Astrocyte (in vitro differentiated cells and primary cell): Measurements from ENCODE around the gene SYT8. TPM values are rescaled to one million over a fixed set of nuclear protein-coding genes. Genes with fewer than 3 reads are reported as not detected.

Source experiments
- DNase-seq: peaks from one replicate; pipeline ENCODE4 v3.0.0-alpha.2; 2010; ENCODE audit warnings: low read depth
- FAIRE-seq: peaks from 2 replicates; lab custom pipeline; 2011; peaks lifted over from hg19 to GRCh38; lab: Jason Lieb, UNC
- H2AFZ ChIP-seq: 2 replicates; pipeline ENCODE4 v1.6.0; 2012; ENCODE audit warnings: low read depth, low read length, inconsistent platforms
- H3K27ac ChIP-seq: 2 replicates; pipeline ENCODE4 v1.5.1; 2011; ENCODE audit warnings: low read depth, low read length, inconsistent platforms
- H3K27me3 ChIP-seq: 2 replicates; pipeline ENCODE4 v1.6.0; 2011; ENCODE audit warnings: low read length, inconsistent platforms; ENCODE audit not compliant: insufficient read depth
- H3K36me3 ChIP-seq: 2 replicates; pipeline ENCODE4 v1.5.1; 2011; ENCODE audit warnings: low read length, inconsistent platforms; ENCODE audit not compliant: insufficient read depth
- H3K4me1 ChIP-seq: 2 replicates; pipeline ENCODE4 v1.5.1; 2011; ENCODE audit warnings: low read length, inconsistent platforms; ENCODE audit not compliant: insufficient read depth
- H3K4me2 ChIP-seq: 2 replicates; pipeline ENCODE4 v1.6.0; 2012; ENCODE audit warnings: low read length, inconsistent platforms
- H3K4me3 ChIP-seq: 2 replicates; pipeline ENCODE4 v1.5.1; 2011; ENCODE audit warnings: low read depth, mild to moderate bottlenecking, low read length, inconsistent platforms; ENCODE audit not compliant: insufficient read depth
- H3K79me2 ChIP-seq: 2 replicates; pipeline ENCODE4 v1.6.0; 2012; ENCODE audit warnings: mild to moderate bottlenecking, low read length, inconsistent platforms; ENCODE audit not compliant: insufficient read depth
- H3K9ac ChIP-seq: 2 replicates; pipeline ENCODE4 v1.6.0; 2012; ENCODE audit warnings: mild to moderate bottlenecking, low read length, inconsistent platforms
- H3K9me3 ChIP-seq: 2 replicates; pipeline ENCODE4 v1.5.1; 2012; ENCODE audit warnings: low read depth, mild to moderate bottlenecking, low read length, inconsistent platforms; ENCODE audit not compliant: insufficient read depth
- H4K20me1 ChIP-seq: 2 replicates; pipeline ENCODE4 v1.6.0; 2012; ENCODE audit warnings: low read length, inconsistent platforms; ENCODE audit not compliant: insufficient read depth
- H3K27ac Mint-ChIP-seq: one replicate; pipeline ENCODE4 v1.8.0; 2021; ENCODE audit warnings: mild to moderate bottlenecking, mixed read lengths; ENCODE audit not compliant: unreplicated experiment
- H3K27me3 Mint-ChIP-seq: one replicate; pipeline ENCODE4 v1.8.0; 2021; ENCODE audit warnings: low read depth, mixed read lengths; ENCODE audit not compliant: unreplicated experiment
- H3K36me3 Mint-ChIP-seq: one replicate; pipeline ENCODE4 v1.8.0; 2021; ENCODE audit warnings: low read depth, mixed read lengths; ENCODE audit not compliant: unreplicated experiment
- H3K4me1 Mint-ChIP-seq: one replicate; pipeline ENCODE4 v1.8.0; 2021; ENCODE audit warnings: low read depth, mixed read lengths; ENCODE audit not compliant: unreplicated experiment
- H3K4me3 Mint-ChIP-seq: one replicate; pipeline ENCODE4 v1.8.0; 2021; ENCODE audit warnings: mild to moderate bottlenecking, moderate library complexity, mixed read lengths; ENCODE audit not compliant: unreplicated experiment
- H3K9me3 Mint-ChIP-seq: one replicate; pipeline ENCODE4 v1.8.0; 2021; ENCODE audit warnings: mild to moderate bottlenecking, mixed read lengths; ENCODE audit not compliant: unreplicated experiment
- CTCF ChIP-seq: IDR thresholded peaks from 2 replicates; pipeline ENCODE4 v1.5.1; 2011; ENCODE audit warnings: low read depth, mild to moderate bottlenecking, inconsistent platforms, low read length, moderate library complexity; ENCODE audit not compliant: insufficient read depth
- EZH2 ChIP-seq: IDR thresholded peaks from 2 replicates; pipeline ENCODE4 v1.6.1; 2012; ENCODE audit warnings: mild to moderate bottlenecking, low read length, inconsistent platforms; ENCODE audit not compliant: insufficient read depth
- total RNA-seq: library from RNA; stranded (reverse); gene quantifications from 2 replicates; pipeline ENCODE4 v1.2.1, GENCODE V29; 2021

Gene SYT8
- total RNA-seq, 1 donor from 2014 or later, result 0.36 TPM

DNA sequence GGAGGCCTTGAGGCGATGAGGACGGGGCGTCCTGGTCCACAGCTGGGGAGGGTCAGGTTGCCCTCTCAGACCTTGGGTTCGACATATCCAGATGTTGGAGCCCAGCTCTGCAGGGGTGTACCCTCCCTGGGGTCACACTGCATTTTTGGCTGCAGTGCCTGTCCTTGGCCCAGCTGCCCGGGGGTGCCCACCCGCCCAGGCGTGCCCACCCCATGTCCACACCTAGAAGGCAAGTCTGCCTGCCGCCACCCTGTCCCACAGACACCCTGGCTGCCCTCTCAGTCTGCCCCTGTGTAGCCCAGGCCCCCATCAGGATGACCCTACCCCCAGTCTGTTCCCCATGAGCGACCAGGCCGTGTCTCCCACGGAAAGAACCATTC lies 21.1 kb downstream of the SYT8 start:
- H3K9me3 Mint-ChIP-seq, result no peaks in the 10 kb centered on the region
- H2AFZ ChIP-seq, result no peak overlapping the region
- no peak overlapping the region for H3K27ac Mint-ChIP-seq

GRCh38 chr11:1856306-1857005 lies 21.7 kb downstream of the SYT8 start:
- FAIRE-seq (no peak), DNase-seq (no peak)
- peaks cover 16% of the 10 kb centered on the region for H3K27me3 Mint-ChIP-seq
- H3K4me1 Mint-ChIP-seq, result no peaks in the 10 kb centered on the region
- Histone ChIP-seq H3K79me2 (no peaks in the 10 kb centered on the region), H4K20me1 (no peaks in the 10 kb centered on the region), H3K4me2 (no peak overlapping the region), H3K36me3 (no peaks in the 10 kb centered on the region), H3K4me1 (no peaks in the 10 kb centered on the region), H2AFZ (no peak overlapping the region), H3K9ac (no peak overlapping the region), H3K27ac (no peak overlapping the region), H3K27me3 (no peaks in the 10 kb centered on the region), H3K9me3 (no peaks in the 10 kb centered on the region), H3K4me3 (no peak overlapping the region)
- no peaks in the 10 kb centered on the region for H3K9me3 Mint-ChIP-seq
- H3K27ac Mint-ChIP-seq, result no peak overlapping the region
- TF ChIP-seq CTCF (no peak), EZH2 (no peak)
- H3K36me3 Mint-ChIP-seq, result no peaks in the 10 kb centered on the region
- no peak overlapping the region for H3K4me3 Mint-ChIP-seq

More for the DNA sequence above, 21.1 kb downstream of the SYT8 start:
- H3K36me3 ChIP-seq, result no peaks in the 10 kb centered on the region
- FAIRE-seq (no peak), DNase-seq (no peak)
- H4K20me1 ChIP-seq, result no peaks in the 10 kb centered on the region
- H3K9me3 ChIP-seq, result no peaks in the 10 kb centered on the region
- no peak overlapping the region for H3K27ac ChIP-seq
- no peaks in the 10 kb centered on the region for H3K79me2 ChIP-seq
- Mint-ChIP-seq H3K4me3 (no peak overlapping the region), H3K4me1 (no peaks in the 10 kb centered on the region), H3K27me3 (peaks cover 16% of the 10 kb centered on the region), H3K36me3 (no peaks in the 10 kb centered on the region)
- no peaks in the 10 kb centered on the region for H3K27me3 ChIP-seq
- H3K4me1 ChIP-seq, result no peaks in the 10 kb centered on the region
- no peak overlapping the region for H3K4me3 ChIP-seq
- no peak overlapping the region for H3K4me2 ChIP-seq
- no peak for TF ChIP-seq EZH2
- no peak for TF ChIP-seq CTCF
- no peak overlapping the region for H3K9ac ChIP-seq

- FAIRE-seq (no peak), DNase-seq (no peak)
- H3K27me3 Mint-ChIP-seq, result peaks cover 16% of the 10 kb centered on the region
- H3K9ac ChIP-seq, result no peak overlapping the region
- no peaks in the 10 kb centered on the region for H3K4me1 ChIP-seq
- no peaks in the 10 kb centered on the region for H3K27me3 ChIP-seq
- no peak for TF ChIP-seq CTCF
- TF ChIP-seq EZH2, result no peak
- H3K36me3 Mint-ChIP-seq, result no peaks in the 10 kb centered on the region
- H2AFZ ChIP-seq, result no peak overlapping the region
- H3K79me2 ChIP-seq, result no peaks in the 10 kb centered on the region
- no peak overlapping the region for H3K27ac ChIP-seq
- H3K9me3 Mint-ChIP-seq, result no peaks in the 10 kb centered on the region
- H3K27ac Mint-ChIP-seq, result no peak overlapping the region
- H3K4me3 Mint-ChIP-seq, result no peak overlapping the region
- no peak overlapping the region for H3K4me2 ChIP-seq
- H3K9me3 ChIP-seq, result no peaks in the 10 kb centered on the region
- H3K36me3 ChIP-seq, result no peaks in the 10 kb centered on the region
- no peaks in the 10 kb centered on the region for H3K4me1 Mint-ChIP-seq
- no peak overlapping the region for H3K4me3 ChIP-seq
- H4K20me1 ChIP-seq, result no peaks in the 10 kb centered on the region
Measured at GRCh38 chr11:1857064-1857463, 22.3 kb downstream of the SYT8 start.
